ENCODE results near the gene C9orf40.

The C9orf40 gene

GRCh38 chr9:74942801-74943200 lies 9.9 kb downstream of the C9orf40 start:
- no peak overlapping the region for H3K27ac ChIP-seq
- TF ChIP-seq CTCF (IDR thresholded peaks at IDR 0.05), result no peak
- no peak for TF ChIP-seq ZFX (IDR thresholded peaks at IDR 0.05; ENCODE audit: borderline replicate concordance)

- no peak overlapping the region for H3K27ac ChIP-seq
- TF ChIP-seq ZFX (IDR thresholded peaks at IDR 0.05; ENCODE audit: borderline replicate concordance) (no peak), CTCF (IDR thresholded peaks at IDR 0.05) (peak; percentile 34)
Observed at GRCh38 chr9:74940600-74940999, 12.1 kb downstream of the C9orf40 start.

GRCh38 chr9:74935008-74935407 lies 17.7 kb downstream of the C9orf40 start:
- TF ChIP-seq ZFX (IDR thresholded peaks at IDR 0.05; ENCODE audit: borderline replicate concordance) (no peak), CTCF (IDR thresholded peaks at IDR 0.05) (no peak)
- no peak overlapping the region for H3K27ac ChIP-seq

GRCh38 chr9:74921737-74922136 lies 31.0 kb downstream of the C9orf40 start:
- no peak overlapping the region for H3K27ac ChIP-seq

GRCh38 chr9:74920944-74921626 lies 31.6 kb downstream of the C9orf40 start:
- no peak overlapping the region for H3K27ac ChIP-seq
- TF ChIP-seq CTCF (IDR thresholded peaks at IDR 0.05), result no peak
- no peak for TF ChIP-seq ZFX (IDR thresholded peaks at IDR 0.05; ENCODE audit: borderline replicate concordance)

More at GRCh38 chr9:74921737-74922136, 31.0 kb downstream of the C9orf40 start:
- no peak for TF ChIP-seq ZFX (IDR thresholded peaks at IDR 0.05; ENCODE audit: borderline replicate concordance)
- TF ChIP-seq CTCF (IDR thresholded peaks at IDR 0.05), result no peak

- H3K27ac ChIP-seq, result no peak overlapping the region
- TF ChIP-seq ZFX (IDR thresholded peaks at IDR 0.05; ENCODE audit: borderline replicate concordance), result no peak
Observed at GRCh38 chr9:74910036-74910435, 42.7 kb downstream of the C9orf40 start.

GRCh38 chr9:74908665-74909064 lies 44.0 kb downstream of the C9orf40 start:
- no peak overlapping the region for H3K27ac ChIP-seq

GRCh38 chr9:74907085-74907484 lies 45.6 kb downstream of the C9orf40 start:
- H3K27ac ChIP-seq, result no peak overlapping the region
- TF ChIP-seq CTCF (IDR thresholded peaks at IDR 0.05) (no peak), ZFX (IDR thresholded peaks at IDR 0.05; ENCODE audit: borderline replicate concordance) (no peak)

More at GRCh38 chr9:74908665-74909064, 44.0 kb downstream of the C9orf40 start:
- no peak for TF ChIP-seq ZFX (IDR thresholded peaks at IDR 0.05; ENCODE audit: borderline replicate concordance)

All from 22Rv1 (cell line).